ENCODE results near the gene BNIPL. TPM values are rescaled to one million over a fixed set of nuclear protein-coding genes. Genes with fewer than 3 reads are reported as not detected.

The BNIPL gene
- total RNA-seq, 1 donor from 2014 or later, result 0.32 TPM

DNA sequence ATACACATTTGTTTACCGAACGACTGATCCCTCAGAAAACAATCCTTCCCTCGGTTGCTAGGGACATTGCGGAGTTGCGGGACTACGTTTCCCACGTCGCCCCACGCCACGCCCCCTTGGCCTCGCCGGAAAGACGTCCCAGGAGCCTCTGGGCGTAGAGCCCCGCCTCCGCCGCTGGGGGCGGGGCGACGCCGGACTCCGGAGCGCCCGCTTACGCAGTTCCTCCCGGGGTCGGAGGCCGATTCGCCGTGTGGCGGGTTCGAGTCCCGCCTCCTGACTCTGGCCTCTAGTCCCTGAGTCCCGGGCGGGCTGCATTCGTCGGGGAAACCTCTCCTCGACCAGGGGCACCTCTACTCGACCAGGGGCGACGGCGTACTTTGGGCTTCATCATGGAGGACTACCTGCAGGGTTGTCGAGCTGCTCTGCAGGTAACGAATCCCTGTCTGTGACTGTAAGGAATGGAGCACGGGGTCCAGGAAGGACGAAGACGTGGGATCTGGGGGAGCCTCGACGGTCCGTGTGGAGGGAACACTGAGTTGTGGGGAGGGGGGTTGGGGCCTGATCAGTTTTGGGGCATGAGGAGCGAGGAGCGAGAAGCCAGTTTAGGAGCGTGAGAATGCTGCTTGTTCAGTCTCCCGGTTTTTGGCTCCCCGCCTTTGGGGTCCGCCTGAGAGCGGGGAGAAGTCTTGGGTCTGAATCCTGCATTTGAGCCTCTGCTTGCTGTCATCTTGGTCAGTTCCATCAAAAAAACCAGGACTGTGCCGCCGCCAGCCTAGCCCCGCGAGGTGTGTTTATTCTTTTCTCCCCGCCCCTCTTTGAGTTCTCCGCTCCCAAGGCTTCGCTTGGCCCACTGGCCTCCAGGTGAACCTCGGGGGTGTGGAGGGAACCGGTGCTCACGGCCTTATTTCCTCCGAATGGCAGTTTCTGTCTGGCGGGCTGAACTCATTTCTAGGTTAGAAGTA lies 27.9 kb upstream of the BNIPL start, which contains the start of gene PRUNE1:
Gene PRUNE1, plus strand, starts transcription at position 206 of the 962 bp plus-strand sequence. Its CDS starts 184 bp downstream, at position 390.
- DNase-seq (ENCODE audit: low spot score), result peak; percentile 98
- intact Hi-C loops (cut with DNase I), result no loop called here

DNA sequence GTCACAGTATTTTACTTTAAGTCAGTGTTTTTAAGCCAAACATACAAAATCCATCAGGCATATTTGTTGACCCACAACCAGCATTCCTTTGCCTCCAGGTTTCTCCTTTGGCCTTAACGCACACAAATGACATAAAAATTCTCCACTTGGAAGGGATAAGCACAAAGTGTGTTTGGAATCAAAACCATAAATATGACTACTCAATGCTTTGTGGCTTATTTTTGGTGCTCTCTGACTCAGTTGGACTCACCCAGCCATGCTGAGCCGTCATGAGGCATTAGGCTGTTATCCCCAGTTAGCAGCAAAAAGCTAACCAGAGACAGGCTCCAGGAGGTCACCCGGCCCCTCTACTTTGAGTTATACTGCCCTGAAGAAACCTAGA lies 27.2 kb upstream of the BNIPL start:
- DNase-seq (ENCODE audit: low spot score), result no peak
- intact Hi-C loops (cut with DNase I), result no loop called here

DNA sequence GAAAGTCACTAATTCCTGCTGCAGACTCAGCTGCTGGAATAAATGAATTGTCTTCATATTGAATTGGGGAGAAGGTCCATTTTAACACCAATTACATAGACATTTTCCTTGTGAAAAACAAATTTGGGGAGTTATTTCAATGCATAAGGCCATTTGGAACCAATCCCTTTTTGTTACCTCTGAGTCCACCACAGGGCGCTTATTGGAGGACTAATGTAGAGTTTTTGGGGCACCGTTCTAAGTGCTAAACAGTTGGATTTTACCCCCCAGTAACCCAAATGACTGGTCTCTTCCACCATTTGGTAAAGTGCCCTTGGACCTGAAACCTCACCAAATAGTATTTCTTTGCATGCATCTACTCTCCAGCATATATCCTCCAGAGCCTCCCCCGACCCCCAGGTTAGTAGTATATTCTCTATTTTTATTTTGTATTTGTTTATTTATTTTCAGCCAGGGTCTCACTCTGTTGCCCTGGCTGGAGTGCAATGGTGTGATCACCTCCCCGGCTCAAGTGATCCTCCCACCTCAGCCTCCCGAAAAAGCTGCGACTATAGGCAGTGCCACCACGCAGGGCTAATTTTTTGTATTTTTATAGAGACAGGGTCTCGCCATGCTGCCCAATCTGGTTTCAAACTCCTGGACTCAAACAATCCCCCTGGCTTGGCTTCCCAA lies 26.6 kb upstream of the BNIPL start:
- DNase-seq (ENCODE audit: low spot score), result no peak
- intact Hi-C loops (cut with DNase I), result no loop called here

DNA sequence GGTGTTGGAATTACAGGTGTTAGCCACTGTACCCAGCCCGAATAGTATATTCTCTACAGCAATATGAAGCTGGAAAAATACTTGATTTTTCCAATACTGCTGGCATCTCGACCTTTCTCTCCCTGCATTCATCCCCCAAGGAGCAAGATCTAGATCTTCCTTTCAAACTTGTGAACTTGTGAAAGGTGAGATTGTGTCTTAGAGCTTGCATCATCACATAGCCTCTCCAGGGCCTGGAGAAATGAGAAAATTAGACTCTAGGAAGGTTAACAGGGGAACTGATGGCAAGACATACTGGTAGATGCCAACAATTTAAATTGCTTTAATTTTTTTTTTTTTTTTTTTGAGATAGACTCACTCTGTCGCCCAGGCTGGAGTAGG lies 26.1 kb upstream of the BNIPL start:
- intact Hi-C loops (cut with DNase I), result no loop called here
- DNase-seq (ENCODE audit: low spot score), result no peak

DNA sequence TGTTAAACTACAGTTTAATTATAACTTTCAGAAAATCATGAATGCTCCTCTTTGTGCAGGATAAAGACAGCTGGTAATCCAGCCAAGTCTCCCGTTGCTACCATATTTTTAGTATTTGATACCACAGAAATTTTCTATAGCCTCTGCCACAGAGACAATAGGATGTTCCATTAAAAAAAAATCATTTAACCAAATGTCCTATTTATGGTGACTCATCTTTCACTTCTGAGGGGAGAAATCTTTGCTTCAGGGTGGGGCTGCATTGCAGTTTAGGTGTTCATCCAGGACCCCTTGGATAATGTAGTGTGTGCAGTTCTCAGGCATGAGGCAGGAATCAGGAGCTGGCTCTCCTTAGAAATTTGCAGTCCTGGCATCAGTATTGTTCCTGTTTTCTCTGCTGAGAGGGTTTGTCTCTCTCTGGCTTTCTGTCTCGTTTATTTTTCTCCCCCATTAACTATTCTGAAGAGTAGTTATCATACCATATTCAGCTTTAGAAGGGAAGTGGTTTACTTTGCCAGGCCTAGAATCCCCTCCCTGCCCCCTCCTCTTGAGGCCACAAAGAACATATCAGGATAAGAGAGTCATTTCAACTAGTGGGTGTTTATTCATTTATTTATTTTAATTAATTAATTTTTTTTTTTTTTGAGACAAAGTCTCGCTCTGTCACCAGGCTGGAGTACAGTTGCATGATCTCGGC lies 25.1 kb upstream of the BNIPL start:
- intact Hi-C loops (cut with DNase I), result no loop called here
- DNase-seq (ENCODE audit: low spot score), result no peak

DNA sequence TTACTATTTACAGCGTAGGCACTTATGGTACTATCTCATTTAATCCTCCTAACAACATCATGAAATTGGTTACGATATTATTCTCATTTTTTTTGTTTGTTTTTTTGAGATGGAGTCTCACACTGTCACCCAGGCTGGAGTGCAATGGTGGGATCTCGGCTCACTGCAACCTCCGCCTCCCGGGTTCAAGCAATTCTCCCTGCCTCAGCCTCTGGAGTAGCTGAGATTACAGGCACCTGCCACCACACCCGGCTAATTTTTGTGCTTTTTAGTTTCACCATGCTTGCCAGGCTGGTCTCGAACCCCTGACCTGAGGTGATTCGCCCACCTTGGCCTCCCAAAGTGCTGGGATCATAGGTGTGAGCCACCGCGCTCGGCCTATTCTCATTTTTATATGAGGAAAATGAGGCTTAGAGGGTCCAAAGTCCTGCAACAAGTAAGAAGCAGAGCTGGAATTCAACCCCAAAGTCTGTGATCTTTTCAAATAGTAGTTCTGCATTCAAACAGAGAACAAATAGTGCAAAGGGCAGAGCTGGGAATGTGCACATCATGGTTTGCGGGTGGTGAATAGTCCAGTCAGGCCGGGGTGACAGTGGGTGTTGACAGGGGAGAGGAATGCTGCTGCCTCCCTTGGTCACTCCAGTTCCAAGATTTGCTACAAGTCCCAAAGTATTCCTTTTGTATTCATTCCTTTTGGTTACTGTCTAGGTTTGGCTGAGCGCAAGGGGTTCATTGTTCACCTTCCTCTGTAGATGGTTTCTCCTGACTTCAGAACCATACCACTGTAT lies 23.5 kb upstream of the BNIPL start:
- no peak for DNase-seq (ENCODE audit: low spot score)
- intact Hi-C loops (cut with DNase I), result no loop called here

DNA sequence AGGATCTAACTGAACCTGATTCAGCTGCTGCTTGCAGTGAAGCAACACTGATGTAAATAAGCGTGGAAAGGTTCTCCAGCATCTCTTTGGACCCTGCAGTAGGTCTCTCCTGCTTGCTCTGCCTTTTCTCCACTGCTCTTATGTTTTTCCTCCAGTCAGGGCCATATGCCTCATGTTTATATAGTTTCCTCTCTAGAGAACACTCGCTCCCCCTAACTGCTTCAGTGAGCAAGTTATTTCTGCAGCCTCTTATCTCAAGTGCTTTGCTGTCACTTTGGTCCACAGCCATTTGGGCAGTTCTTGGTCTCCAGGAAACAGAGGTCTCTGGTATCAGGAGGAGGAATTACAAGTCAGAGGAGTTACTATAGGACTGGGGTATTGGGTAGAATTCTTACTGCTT lies 22.9 kb upstream of the BNIPL start:
- DNase-seq (ENCODE audit: low spot score), result no peak
- intact Hi-C loops (cut with DNase I), result no loop called here

DNA sequence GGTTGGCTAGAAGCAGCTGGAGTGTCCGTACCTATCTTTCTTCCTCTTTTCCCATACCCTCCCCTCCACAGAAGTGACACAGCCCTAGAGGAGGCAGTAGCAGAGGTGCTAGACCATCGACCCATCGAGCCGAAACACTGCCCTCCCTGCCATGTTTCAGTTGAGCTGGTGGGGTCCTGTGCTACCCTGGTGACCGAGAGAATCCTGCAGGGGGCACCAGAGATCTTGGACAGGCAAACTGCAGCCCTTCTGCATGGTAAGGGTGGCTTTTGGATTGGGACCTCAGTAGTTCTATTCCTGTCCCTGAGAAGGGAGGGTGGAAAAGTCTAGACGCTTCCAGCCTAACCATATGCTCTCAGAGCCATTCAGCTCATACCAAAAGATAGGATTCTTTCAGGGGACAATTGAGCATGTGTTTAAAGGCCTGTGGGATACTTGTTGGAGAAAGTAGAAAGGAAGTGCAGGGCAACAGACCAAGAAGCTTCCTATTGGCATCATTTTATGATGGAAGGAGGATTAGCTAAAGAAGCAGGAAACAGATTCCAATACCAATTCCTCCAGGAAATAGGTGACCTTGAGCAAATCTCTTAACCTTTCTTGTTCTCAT lies 11.7 kb upstream of the BNIPL start:
- intact Hi-C loops (cut with DNase I), result loop anchor here (2.0 to 5.0 kb wide), 3 partner anchors 22 to 123 kb away; partner anchors contain the start of genes C1orf56, GABPB2 and SEMA6C
- DNase-seq (ENCODE audit: low spot score), result peak; percentile 91

DNA sequence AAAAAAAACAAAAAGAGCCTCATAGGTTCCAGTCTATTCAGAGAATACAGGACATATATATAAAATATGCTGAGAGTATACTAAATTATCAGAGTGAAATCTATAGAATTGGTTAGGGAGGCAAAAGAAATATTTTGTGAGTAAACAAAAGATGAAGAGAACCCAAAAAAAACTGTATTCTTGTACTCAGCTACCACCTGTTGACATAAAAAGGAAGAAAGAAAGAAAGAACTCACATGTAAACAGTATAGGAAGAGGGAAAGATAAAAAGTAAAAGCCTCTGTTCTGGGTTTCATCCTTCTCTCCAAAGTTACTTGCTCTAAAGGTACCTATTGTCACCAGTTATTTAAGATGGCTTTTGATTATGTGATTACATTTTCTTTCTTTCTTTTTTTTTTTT lies 9.9 kb upstream of the BNIPL start:
- no peak for DNase-seq (ENCODE audit: low spot score)
- intact Hi-C loops (cut with DNase I), result no loop called here

DNA sequence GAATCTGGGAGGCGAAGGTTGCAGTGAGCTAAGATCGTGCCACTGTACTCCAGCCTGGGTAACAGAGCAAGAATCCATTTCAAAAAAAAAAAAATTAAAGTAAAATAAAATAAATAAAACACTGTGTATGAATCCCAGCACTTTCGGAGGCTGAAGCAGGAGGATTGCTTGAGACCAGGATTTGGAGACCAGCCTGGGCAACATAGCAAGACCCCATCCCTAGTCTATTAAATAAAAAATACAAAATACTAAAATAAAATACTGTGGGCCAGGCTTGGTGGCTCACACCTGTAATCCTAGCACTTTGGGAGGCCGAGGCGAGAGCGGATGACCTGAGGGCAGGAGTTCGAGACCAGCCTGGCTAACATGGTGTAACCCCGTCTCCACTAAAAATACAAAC lies 4.2 kb upstream of the BNIPL start:
- DNase-seq (ENCODE audit: low spot score), result no peak
- intact Hi-C loops (cut with DNase I), result no loop called here

DNA sequence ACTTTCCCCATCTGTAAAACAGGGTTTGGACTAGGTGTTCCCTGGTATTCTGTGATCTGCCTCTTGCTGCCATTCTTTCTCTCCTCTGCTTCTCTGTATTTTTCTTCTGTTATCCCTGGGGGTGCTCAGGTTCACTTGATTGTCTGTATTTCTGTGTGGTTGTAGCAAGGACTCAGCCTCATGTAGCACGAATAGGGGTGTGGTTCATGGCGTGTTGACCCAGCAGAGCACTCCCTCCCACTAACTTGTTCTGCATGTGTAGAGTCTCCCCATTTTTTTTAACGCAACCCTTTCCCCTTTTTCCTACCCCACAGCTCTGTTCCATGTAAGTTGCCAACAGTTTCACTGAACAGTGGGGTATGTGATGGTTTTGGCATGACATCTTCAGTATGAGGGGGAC lies 1.2 kb upstream of the BNIPL start:
- DNase-seq (ENCODE audit: low spot score), result no peak
- intact Hi-C loops (cut with DNase I), result no loop called here

DNA sequence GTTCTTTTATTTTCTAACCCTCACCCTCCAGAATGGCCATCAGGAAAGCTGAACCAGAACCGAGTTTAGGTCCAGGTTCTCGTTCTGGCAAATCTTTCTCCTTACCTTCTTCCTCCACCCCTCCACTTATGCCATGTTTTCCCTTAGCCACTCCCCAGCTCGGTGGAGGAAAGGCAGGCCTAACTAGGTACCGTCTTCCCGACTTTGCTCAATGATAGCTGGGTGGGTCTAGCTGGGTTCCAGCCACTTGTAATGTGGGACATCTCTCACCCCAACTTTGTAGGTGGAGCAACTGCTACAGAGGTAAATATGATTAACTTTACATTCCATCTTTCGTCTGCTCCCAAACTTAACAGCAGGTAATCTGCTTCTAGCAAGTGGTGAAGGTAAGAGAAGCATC lies 646 bp downstream of the BNIPL start:
- intact Hi-C loops (cut with DNase I), result no loop called here
- DNase-seq (ENCODE audit: low spot score), result no peak

DNA sequence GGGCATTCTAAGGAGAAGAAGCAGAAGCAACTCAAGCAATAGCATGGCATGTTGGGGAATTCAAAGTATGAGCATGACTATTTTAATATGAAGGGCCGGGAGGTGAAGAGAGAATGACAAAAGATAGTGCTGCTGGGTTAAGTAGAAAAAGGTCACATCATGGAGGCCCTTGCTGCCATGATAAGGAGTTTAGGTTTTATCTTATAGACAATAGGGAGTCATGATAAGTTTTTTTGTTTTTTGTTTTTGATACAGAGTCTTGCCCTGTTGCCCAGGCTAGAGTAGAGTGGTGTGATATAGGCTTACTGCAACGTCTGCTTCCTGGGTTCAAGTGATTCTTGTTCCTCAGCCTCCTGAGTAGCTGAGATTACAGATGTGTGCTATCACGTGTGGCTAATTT lies 3.1 kb downstream of the BNIPL start:
- DNase-seq (ENCODE audit: low spot score), result no peak
- intact Hi-C loops (cut with DNase I), result no loop called here

DNA sequence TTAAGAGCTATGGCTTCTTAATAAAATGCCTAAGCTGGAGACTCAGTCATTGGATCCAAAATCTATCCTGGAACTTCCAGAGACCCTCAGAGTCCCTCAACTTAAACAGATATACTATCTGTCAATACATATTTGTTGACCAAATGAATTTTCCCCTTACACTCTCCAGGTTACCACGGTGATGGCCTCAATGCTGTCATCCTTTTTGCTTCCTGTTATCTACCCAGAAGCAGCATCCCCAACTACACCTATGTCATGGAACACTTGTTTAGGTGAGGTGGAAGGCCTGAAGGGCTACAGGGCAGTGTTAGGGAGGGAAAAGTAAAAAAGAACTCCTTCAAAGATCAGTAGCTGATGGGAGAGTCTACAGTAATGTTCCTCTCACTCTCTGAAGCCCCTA lies 6.8 kb downstream of the BNIPL start:
- DNase-seq (ENCODE audit: low spot score), result no peak
- intact Hi-C loops (cut with DNase I), result no loop called here

DNA sequence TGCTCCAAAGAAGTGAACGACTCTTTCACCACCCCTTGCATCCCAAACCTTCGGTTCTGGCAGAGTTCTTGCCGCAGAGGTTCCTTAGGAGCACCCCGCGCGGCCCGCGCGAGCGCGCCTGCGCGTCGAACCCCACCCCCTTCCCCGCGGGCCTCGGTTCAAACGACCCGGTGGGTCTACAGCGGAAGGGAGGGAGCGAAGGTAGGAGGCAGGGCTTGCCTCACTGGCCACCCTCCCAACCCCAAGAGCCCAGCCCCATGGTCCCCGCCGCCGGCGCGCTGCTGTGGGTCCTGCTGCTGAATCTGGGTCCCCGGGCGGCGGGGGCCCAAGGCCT lies 11.2 kb downstream of the BNIPL start, which contains the start of gene C1orf56:
Gene C1orf56, plus strand, starts transcription at position 161 of the 334 bp plus-strand sequence. Its CDS starts 97 bp downstream, at position 258.
- intact Hi-C loops (cut with DNase I), result loop anchor here (2.0 kb wide), 1 partner anchor 23 kb away; no protein-coding TSS in a partner anchor

DNA sequence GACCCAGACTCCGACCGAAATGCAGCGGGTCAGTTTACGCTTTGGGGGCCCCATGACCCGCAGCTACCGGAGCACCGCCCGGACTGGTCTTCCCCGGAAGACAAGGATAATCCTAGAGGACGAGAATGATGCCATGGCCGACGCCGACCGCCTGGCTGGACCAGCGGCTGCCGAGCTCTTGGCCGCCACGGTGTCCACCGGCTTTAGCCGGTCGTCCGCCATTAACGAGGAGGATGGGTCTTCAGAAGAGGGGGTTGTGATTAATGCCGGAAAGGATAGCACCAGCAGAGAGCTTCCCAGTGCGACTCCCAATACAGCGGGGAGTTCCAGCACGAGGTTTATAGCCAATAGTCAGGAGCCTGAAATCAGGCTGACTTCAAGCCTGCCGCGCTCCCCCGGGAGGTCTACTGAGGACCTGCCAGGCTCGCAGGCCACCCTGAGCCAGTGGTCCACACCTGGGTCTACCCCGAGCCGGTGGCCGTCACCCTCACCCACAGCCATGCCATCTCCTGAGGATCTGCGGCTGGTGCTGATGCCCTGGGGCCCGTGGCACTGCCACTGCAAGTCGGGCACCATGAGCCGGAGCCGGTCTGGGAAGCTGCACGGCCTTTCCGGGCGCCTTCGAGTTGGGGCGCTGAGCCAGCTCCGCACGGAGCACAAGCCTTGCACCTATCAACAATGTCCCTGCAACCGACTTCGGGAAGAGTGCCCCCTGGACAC lies 11.7 kb downstream of the BNIPL start:
- peak; percentile 84 for DNase-seq (ENCODE audit: low spot score)
- intact Hi-C loops (cut with DNase I), result loop anchor here (2.0 kb wide), 1 partner anchor 23 kb away; no protein-coding TSS in a partner anchor

More for the DNA sequence above, 11.2 kb downstream of the BNIPL start, which contains the start of gene C1orf56:
- peak; percentile 90 for DNase-seq (ENCODE audit: low spot score)

DNA sequence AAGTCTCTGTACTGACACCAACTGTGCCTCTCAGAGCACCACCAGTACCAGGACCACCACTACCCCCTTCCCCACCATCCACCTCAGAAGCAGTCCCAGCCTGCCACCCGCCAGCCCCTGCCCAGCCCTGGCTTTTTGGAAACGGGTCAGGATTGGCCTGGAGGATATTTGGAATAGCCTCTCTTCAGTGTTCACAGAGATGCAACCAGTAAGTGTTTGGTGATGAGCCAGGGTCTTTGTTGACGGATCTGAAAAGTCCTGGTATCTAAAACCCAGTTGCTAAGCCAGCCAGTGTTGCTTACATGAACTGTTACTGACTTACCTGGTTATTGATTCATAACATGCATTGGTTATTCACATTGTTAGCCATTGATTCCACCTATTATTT lies 12.3 kb downstream of the BNIPL start:
- DNase-seq (ENCODE audit: low spot score), result no peak
- intact Hi-C loops (cut with DNase I), result no loop called here

DNA sequence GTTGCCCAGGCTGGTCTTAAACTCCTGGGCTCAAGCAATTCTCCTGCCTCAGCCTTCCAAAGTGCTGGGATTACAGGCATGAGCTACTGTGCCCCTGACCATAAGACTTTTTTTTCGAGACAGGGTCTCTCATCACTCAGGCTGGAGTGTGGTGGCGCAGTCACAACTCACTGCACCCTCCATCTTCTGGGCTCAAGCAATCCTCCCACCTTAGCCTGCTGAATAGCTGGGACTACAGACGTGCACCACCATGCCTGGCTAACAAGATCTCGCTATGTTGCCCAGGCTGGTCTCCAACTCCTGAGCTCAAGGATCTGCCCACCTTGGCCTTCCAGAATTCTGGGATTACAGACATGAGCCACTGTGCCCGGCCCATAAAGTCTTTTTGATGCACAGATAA lies 13.1 kb downstream of the BNIPL start:
- intact Hi-C loops (cut with DNase I), result no loop called here
- no peak for DNase-seq (ENCODE audit: low spot score)
